ENCODE results near the gene SMIM36. TPM values are rescaled to one million over a fixed set of nuclear protein-coding genes. Genes with fewer than 3 reads are reported as not detected.

The SMIM36 gene
- total and polyA plus RNA-seq, 2 of the 8 experiments (the other 6 are each of a cell fraction or from before 2014, with no cell fraction given) = not detected

DNA sequence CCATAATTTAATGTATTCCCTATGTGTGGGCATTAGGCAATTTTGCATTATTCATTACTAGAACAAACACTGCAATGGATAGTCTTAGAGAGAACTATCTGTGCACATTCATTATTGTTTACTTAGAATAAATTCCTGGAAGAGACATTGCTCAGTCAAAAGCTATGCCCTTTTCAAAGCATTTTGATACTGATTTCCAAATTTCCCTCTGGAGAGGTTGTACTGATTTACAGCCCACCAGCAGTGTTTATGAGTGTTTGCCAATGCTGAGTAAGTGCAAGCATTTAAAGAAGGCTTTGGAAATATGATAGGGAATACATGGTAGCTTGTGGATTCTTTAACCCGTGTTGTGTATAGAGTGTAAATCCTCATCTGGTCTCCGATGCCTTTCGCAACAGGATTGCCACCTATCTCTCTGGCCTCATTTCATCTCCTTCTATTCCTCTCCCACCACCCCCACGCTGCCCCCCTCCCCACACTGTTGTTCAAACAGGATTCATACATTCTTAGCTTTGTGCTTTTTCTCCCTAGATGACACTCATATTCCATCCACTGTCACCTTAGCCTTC lies 56.3 kb downstream of the SMIM36 start:
- POLR2A ChIA-PET (ENCODE audit: partially characterized antibody) = no interaction called here
- no peak overlapping the region for H3K23ac ChIP-seq (ENCODE audit: insufficient read length)
- H3K4me1 ChIP-seq (replicated peaks in 1 of 4; ENCODE audit: control insufficient read depth in 3 of 4, insufficient read depth in 4 of 4, low read length in 3 of 4) = peaks cover 1 to 9% (median 4%) of the 10 kb centered on the region in 4 experiments; a peak in 4 of 7 replicates
- H2AFZ ChIP-seq (ENCODE audit: low read length) = no peak overlapping the region
- no peak overlapping the region for H3K4me2 ChIP-seq (ENCODE audit: insufficient read depth in 1 of 2, low read depth in 2 of 2, low read length in 2 of 2)
- H2BK20ac ChIP-seq (ENCODE audit: low read length) = no peak overlapping the region
- DNase-seq (ENCODE audit: low read depth in 1 of 2, low spot score in 2 of 2) (no peak), FAIRE-seq (no peak)
- H3K9ac ChIP-seq (replicated peaks in 1 of 4; ENCODE audit: extremely low read depth in 1 of 4, low read depth in 3 of 4, low read length in 3 of 4) = no peak overlapping the region
- H4K91ac ChIP-seq (replicated peaks; ENCODE audit: insufficient read length, low read length) = no peak overlapping the region
- no peak overlapping the region for H2BK15ac ChIP-seq (ENCODE audit: low read length)
- no peaks in the 10 kb centered on the region for H3K36me3 ChIP-seq (ENCODE audit: control insufficient read depth in 2 of 4, insufficient read depth in 4 of 4, low read length in 3 of 4)
- no peak overlapping the region for H3K14ac ChIP-seq (ENCODE audit: insufficient read length)
- H3K79me1 ChIP-seq (ENCODE audit: low read depth, low read length) = no peaks in the 10 kb centered on the region
- no peak overlapping the region for H3K18ac ChIP-seq (ENCODE audit: extremely low read depth, low read length)
- no peak overlapping the region for H3K56ac ChIP-seq (replicated peaks; ENCODE audit: insufficient read length, low read depth, low read length)
- H3K4me3 ChIP-seq (ENCODE audit: extremely low read depth in 1 of 4, insufficient read depth in 2 of 4, low read depth in 3 of 4, low read length in 4 of 4) = no peak overlapping the region
- H3K23me2 ChIP-seq (ENCODE audit: low read depth, low read length) = no peaks in the 10 kb centered on the region
- H4K8ac ChIP-seq (ENCODE audit: extremely low read depth, insufficient read depth, low read length) = no peak overlapping the region
- no peak overlapping the region for H2BK120ac ChIP-seq (replicated peaks; ENCODE audit: low read depth, low read length)
- H4K5ac ChIP-seq (ENCODE audit: insufficient read length, low read depth, low read length) = no peak overlapping the region
- no peaks in the 10 kb centered on the region for H3K79me2 ChIP-seq (ENCODE audit: control insufficient read depth in 1 of 2, insufficient read depth in 2 of 2, low read length in 2 of 2)
- H2BK12ac ChIP-seq (ENCODE audit: low read depth, low read length) = no peak overlapping the region
- H3K4ac ChIP-seq (replicated peaks; ENCODE audit: insufficient read length, low read depth, low read length) = no peak overlapping the region
- H2AK5ac ChIP-seq (ENCODE audit: low read depth, low read length) = no peak overlapping the region; the same call in 1 of the 2 replicates
- no peak for TF ChIP-seq KDM1A (IDR thresholded peaks at IDR 0.05; ENCODE audit: borderline replicate concordance, low read length)
- TF ChIP-seq, protein P1, sequence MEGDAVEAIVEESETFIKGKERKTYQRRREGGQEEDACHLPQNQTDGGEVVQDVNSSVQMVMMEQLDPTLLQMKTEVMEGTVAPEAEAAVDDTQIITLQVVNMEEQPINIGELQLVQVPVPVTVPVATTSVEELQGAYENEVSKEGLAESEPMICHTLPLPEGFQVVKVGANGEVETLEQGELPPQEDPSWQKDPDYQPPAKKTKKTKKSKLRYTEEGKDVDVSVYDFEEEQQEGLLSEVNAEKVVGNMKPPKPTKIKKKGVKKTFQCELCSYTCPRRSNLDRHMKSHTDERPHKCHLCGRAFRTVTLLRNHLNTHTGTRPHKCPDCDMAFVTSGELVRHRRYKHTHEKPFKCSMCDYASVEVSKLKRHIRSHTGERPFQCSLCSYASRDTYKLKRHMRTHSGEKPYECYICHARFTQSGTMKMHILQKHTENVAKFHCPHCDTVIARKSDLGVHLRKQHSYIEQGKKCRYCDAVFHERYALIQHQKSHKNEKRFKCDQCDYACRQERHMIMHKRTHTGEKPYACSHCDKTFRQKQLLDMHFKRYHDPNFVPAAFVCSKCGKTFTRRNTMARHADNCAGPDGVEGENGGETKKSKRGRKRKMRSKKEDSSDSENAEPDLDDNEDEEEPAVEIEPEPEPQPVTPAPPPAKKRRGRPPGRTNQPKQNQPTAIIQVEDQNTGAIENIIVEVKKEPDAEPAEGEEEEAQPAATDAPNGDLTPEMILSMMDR (IDR thresholded peaks at IDR 0.05; ENCODE audit: control extremely low read depth in 1 of 3, insufficient read depth in 1 of 3, low read depth in 1 of 3, low read length in 3 of 3) = no peak
- TF ChIP-seq HDAC6 (IDR thresholded peaks at IDR 0.05; ENCODE audit: low read depth, low read length) = no peak
- no peak for TF ChIP-seq HDAC2 (IDR thresholded peaks at IDR 0.05; ENCODE audit: borderline replicate concordance in 1 of 2, low read depth in 2 of 2, low read length in 2 of 2)
- no peaks in the 10 kb centered on the region for H3K9me3 ChIP-seq (ENCODE audit: insufficient read depth in 2 of 2, low read depth in 1 of 2, low read length in 1 of 2)
- no peak overlapping the region for H3K27ac ChIP-seq (ENCODE audit: low read depth, low read length)
- CTCF ChIA-PET (ENCODE audit: partially characterized antibody) = no interaction called here
- WGBS, 2 experiments (ENCODE audit: extremely low coverage in 1 of 2, insufficient coverage in 1 of 2, insufficient read length in 1 of 2, insufficient replicate concordance in 2 of 2, low coverage in 1 of 2, low lambda C conversion rate in 2 of 2, missing lambda C conversion rate in 1 of 2) = 85% methylated on average over 4 of the region's 4 CpGs; no CpG with 5 or more reads in 1 of the 2 experiments
- H4K20me1 ChIP-seq (replicated peaks in 1 of 2; ENCODE audit: control insufficient read depth in 1 of 2, insufficient read depth in 2 of 2, low read length in 2 of 2) = no peaks in the 10 kb centered on the region
- 0 out of 2 replicates have a peak overlapping the region, but pooled peaks have one; percentile 9 for H2BK5ac ChIP-seq (ENCODE audit: low read depth, low read length)
- no peaks in the 10 kb centered on the region for H3K27me3 ChIP-seq (replicated peaks in 1 of 4; ENCODE audit: control insufficient read depth in 3 of 4, extremely low read depth in 1 of 4, insufficient read depth in 3 of 4, low read length in 3 of 4)

Measured in H1 (cell line).